Effector memory CD8-positive, alpha-beta T cell (primary cell): Measurements from ENCODE around the gene RPRD1A.
"Not testable (repeated sequence)": the region's sequence is repeated elsewhere in the genome, so short reads cannot be mapped to it uniquely, and the experiment has no call there.

Experiments
- ATAC-seq: fragments of 150-1000 bp; cut with Tn5 transposase; replicated peaks from 2 replicates; pipeline ENCODE4 v1.10.0; 2021; ENCODE audit warnings: mild to moderate bottlenecking, moderate library complexity
- DNase-seq, 3 experiments: peaks; one replicate each; pipeline ENCODE4 v3.0.0; 2021
- H3K27ac Mint-ChIP-seq, 2 donors: one replicate each; pipeline ENCODE4 v1.8.0; 2022; ENCODE audit warnings: mild to moderate bottlenecking in 2 of 2, mixed read lengths in 2 of 2, moderate library complexity in 2 of 2
- H3K27me3 Mint-ChIP-seq, 2 donors: one replicate each; pipeline ENCODE4 v1.8.0; 2022; ENCODE audit warnings: mixed read lengths in 2 of 2
- H3K36me3 Mint-ChIP-seq: one replicate; pipeline ENCODE4 v1.8.0; 2022; ENCODE audit warnings: mild to moderate bottlenecking, moderate library complexity, mixed read lengths; ENCODE audit not compliant: insufficient read depth
- H3K4me1 Mint-ChIP-seq, 2 donors: one replicate each; pipeline ENCODE4 v1.8.0; 2022; ENCODE audit warnings: low read depth in 2 of 2, mixed read lengths in 2 of 2
- H3K4me3 Mint-ChIP-seq, 2 donors: one replicate each; pipeline ENCODE4 v1.8.0; 2022; ENCODE audit warnings: mild to moderate bottlenecking in 2 of 2, mixed read lengths in 2 of 2, moderate library complexity in 2 of 2
- H3K9me3 Mint-ChIP-seq, 2 donors: one replicate each; pipeline ENCODE4 v1.8.0; 2022; ENCODE audit warnings: mixed read lengths in 2 of 2

Gene RPRD1A

GRCh38 chr18:36066686-36067054 lies 689 bp downstream of the RPRD1A start:
- Mint-ChIP-seq H3K27me3 (no peaks in the 10 kb centered on the region), H3K4me1 (peaks cover 24 to 39% of the 10 kb centered on the region in 2 donors), H3K9me3 (no peaks in the 10 kb centered on the region), H3K4me3 (peak overlapping the region; percentile 81 to 94), H3K36me3 (peaks cover 12% of the 10 kb centered on the region), H3K27ac (peak overlapping the region; percentile 93 to 94)
- ATAC-seq (no peak), DNase-seq (no peak)

GRCh38 chr18:36066001-36066400 lies 1.4 kb downstream of the RPRD1A start:
- peak overlapping the region; percentile 81 to 94 for H3K4me3 Mint-ChIP-seq
- H3K4me1 Mint-ChIP-seq, result peaks cover 24 to 44% of the 10 kb centered on the region in 2 donors
- no peak for DNase-seq
- H3K27ac Mint-ChIP-seq, result peak overlapping the region in 1 of 2 donors; percentile 8
- no peak for ATAC-seq
- peaks cover 12% of the 10 kb centered on the region for H3K36me3 Mint-ChIP-seq
- H3K9me3 Mint-ChIP-seq, result no peaks in the 10 kb centered on the region
- no peaks in the 10 kb centered on the region for H3K27me3 Mint-ChIP-seq

DNA sequence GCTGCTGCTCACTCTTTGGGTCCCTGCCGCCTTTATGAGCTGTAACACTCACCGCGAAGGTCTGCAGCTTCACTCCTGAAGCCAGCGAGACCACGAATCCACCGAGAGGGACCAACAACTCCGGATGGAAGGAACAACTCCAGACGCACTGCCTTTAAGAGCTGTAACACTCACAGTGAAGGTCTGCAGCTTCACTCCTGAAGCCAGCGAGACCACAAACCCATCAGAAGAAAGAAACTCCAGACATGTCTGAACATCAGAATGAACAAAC lies 2.6 kb downstream of the RPRD1A start:
- Mint-ChIP-seq H3K27ac (peak overlapping the region in 1 of 2 donors; percentile 42), H3K36me3 (peaks cover 12% of the 10 kb centered on the region), H3K4me1 (peaks cover 24 to 44% of the 10 kb centered on the region in 2 donors)
- not testable (repeated sequence) for DNase-seq, H3K4me3 Mint-ChIP-seq, H3K9me3 Mint-ChIP-seq, H3K27me3 Mint-ChIP-seq, ATAC-seq

DNA sequence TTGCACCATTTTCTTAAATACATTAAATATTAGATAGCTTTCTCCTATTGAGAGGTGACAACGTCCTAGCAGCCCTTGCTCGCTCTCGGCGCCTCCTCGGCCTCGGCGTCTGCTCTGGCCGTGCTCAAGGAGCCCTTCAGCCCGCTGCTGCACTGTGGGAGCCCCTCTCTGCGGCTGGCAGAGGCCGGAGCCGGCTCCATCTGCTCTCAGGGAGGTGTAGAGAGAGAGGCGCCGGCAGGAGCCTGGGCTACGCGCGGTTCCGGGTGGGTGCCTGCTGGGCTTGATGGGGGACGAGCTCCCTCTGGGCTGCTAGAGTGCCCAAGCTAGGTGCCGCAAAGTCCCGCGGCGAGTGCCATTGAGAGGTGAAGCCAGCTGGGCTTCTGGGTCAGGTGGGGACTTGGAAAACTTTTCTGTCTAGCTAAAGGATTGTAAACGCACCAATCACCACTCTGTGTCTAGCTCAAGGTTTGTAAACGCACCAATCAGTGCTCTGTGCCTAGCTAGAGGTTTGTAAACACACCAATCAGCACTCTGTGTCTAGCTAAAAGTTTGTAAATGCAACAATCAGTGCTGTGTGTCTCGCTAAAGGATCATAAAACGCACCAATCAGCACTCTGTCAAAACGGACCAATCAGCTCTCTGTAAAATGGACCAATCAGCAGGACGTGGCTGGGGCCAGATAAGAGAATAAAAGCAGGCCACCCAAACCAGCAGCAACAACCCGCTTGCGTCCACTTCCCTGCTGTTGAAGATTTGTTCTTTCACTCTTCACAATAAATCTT lies 3.1 kb downstream of the RPRD1A start:
- Mint-ChIP-seq H3K27me3 (no peaks in the 10 kb centered on the region), H3K27ac (peak overlapping the region in 1 of 2 donors; percentile 42), H3K4me1 (peaks cover 24 to 44% of the 10 kb centered on the region in 2 donors), H3K9me3 (no peaks in the 10 kb centered on the region), H3K4me3 (no peak overlapping the region), H3K36me3 (peaks cover 12% of the 10 kb centered on the region)
- no peak for ATAC-seq
- DNase-seq, result no peak

GRCh38 chr18:36058674-36059073 lies 8.7 kb downstream of the RPRD1A start:
- Mint-ChIP-seq H3K9me3 (no peaks in the 10 kb centered on the region), H3K27ac (no peak overlapping the region), H3K27me3 (no peaks in the 10 kb centered on the region), H3K36me3 (peaks cover 5% of the 10 kb centered on the region), H3K4me3 (no peak overlapping the region), H3K4me1 (peaks cover 11 to 26% of the 10 kb centered on the region in 2 donors)
- DNase-seq, result no peak
- no peak for ATAC-seq

GRCh38 chr18:36051760-36052159 lies 15.6 kb downstream of the RPRD1A start:
- Mint-ChIP-seq H3K4me1 (peaks cover 22 to 50% of the 10 kb centered on the region in 2 donors), H3K9me3 (no peaks in the 10 kb centered on the region), H3K27ac (peak overlapping the region in 1 of 2 donors; percentile 6), H3K4me3 (no peak overlapping the region), H3K27me3 (no peaks in the 10 kb centered on the region), H3K36me3 (no peaks in the 10 kb centered on the region)
- DNase-seq (no peak), ATAC-seq (no peak)

DNA sequence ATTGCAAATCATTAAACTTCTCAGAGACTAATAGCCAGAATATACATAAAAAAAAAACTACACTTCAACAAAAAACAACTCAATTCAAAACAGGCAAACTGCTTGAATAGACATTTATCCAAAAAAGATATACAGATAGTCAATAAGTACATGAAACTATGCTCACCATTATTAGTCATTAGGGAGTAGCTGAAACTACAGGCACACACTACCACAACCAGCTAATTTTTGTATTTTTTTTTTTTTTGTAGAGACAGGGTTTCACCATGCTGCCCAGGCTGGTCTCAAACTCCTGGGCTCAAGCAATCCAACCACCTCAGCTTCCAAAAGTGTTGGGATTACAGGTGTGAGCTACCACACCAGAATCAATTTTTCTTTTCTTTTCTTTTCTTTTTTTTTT lies 16.9 kb downstream of the RPRD1A start:
- DNase-seq, result no peak
- no peaks in the 10 kb centered on the region for H3K36me3 Mint-ChIP-seq
- no peak overlapping the region for H3K4me3 Mint-ChIP-seq
- H3K9me3 Mint-ChIP-seq, result no peaks in the 10 kb centered on the region
- no peaks in the 10 kb centered on the region for H3K27me3 Mint-ChIP-seq
- H3K27ac Mint-ChIP-seq, result peak overlapping the region in 1 of 2 donors; percentile 26
- peaks cover 31 to 59% of the 10 kb centered on the region in 2 donors for H3K4me1 Mint-ChIP-seq
- ATAC-seq, result no peak

DNA sequence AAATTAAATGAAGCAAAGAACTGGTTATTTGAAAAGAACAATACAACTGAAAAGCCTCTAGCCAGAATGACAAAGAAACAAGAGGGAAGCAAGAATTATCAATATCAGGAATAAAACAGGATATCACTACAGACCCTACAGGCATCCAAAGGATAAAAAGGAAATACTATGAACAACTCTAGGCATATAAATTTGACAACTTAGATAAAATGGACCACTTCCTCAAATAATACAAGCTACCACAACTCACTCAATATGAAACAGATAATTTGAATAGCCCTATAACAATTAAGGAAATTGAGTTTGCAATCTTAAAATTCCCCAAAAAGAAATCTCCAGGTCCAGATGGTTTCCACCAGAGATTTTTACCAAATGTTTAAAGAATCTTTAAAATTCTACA lies 19.8 kb downstream of the RPRD1A start:
- Mint-ChIP-seq H3K4me1 (peaks cover 31 to 63% of the 10 kb centered on the region in 2 donors), H3K36me3 (no peaks in the 10 kb centered on the region), H3K9me3 (no peaks in the 10 kb centered on the region), H3K27me3 (no peaks in the 10 kb centered on the region), H3K4me3 (no peak overlapping the region), H3K27ac (no peak overlapping the region)
- ATAC-seq, result no peak
- DNase-seq, result no peak

DNA sequence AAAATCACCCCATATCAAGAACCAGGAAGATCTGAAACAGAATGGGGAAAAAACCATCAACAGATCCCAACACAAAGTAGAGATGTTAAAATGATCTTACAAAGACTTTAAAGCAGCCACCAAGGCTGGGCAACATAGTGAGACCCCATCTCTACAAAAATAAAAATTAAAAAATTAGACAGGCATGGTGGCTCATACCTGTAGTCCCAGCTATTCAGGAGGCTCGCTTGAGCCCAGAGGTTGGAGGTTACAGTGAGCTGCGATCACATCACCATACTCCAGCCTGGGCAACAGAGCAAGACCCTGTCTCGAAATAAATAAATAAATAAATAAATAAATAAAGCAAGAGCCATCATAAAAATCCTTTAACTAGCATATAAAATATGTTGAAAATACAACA lies 20.5 kb downstream of the RPRD1A start:
- DNase-seq, result no peak
- no peaks in the 10 kb centered on the region for H3K36me3 Mint-ChIP-seq
- no peak overlapping the region for H3K4me3 Mint-ChIP-seq
- H3K27ac Mint-ChIP-seq, result no peak overlapping the region
- no peak for ATAC-seq
- peaks cover 36 to 64% of the 10 kb centered on the region in 2 donors for H3K4me1 Mint-ChIP-seq
- no peaks in the 10 kb centered on the region for H3K9me3 Mint-ChIP-seq
- no peaks in the 10 kb centered on the region for H3K27me3 Mint-ChIP-seq

DNA sequence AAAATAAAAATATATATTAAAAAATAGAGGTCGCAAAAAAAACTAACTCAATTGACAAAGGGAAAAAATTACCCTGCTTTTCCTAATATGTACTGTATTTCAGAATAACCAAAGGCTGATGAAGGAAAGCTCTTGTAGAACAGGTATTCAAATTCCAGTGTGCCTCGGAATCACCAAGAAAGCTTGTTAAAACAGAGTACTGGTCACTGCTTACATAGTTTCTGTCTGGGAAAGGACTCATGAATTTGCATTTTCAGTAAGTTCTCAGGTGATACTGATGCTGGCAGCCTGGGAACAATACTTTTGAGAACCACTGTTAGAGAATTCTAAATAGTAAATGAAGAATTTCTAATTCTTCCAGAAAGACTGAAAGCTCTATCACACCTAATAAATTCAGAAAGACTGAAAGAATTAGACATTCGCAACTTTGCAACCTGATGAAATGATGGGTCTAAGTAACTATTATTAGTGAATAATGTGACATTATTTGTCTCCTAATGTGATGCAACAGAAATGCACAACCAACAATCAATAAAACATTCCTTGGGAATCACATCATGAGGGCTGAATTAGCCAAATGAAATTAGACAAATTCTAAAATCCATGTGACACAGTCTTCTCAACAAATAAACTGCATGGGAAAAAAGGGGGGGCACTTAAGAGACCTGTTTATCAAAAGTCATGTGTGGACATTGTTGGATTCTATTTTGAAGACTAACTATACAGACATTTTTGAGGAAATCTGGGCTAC lies 21.9 kb downstream of the RPRD1A start:
- no peak overlapping the region for H3K4me3 Mint-ChIP-seq
- ATAC-seq, result no peak
- no peak for DNase-seq
- no peaks in the 10 kb centered on the region for H3K27me3 Mint-ChIP-seq
- H3K36me3 Mint-ChIP-seq, result no peaks in the 10 kb centered on the region
- H3K9me3 Mint-ChIP-seq, result no peaks in the 10 kb centered on the region
- no peak overlapping the region for H3K27ac Mint-ChIP-seq
- peaks cover 36 to 61% of the 10 kb centered on the region in 2 donors for H3K4me1 Mint-ChIP-seq

GRCh38 chr18:36043153-36043552 lies 24.2 kb downstream of the RPRD1A start:
- ATAC-seq (no peak), DNase-seq (no peak)
- Mint-ChIP-seq H3K27ac (no peak overlapping the region), H3K36me3 (no peaks in the 10 kb centered on the region), H3K27me3 (no peaks in the 10 kb centered on the region), H3K4me1 (peaks cover 33 to 52% of the 10 kb centered on the region in 2 donors), H3K4me3 (no peak overlapping the region), H3K9me3 (no peaks in the 10 kb centered on the region)

GRCh38 chr18:36041146-36041545 lies 26.2 kb downstream of the RPRD1A start:
- Mint-ChIP-seq H3K4me3 (no peak overlapping the region), H3K9me3 (no peaks in the 10 kb centered on the region), H3K27ac (no peak overlapping the region), H3K27me3 (no peaks in the 10 kb centered on the region), H3K36me3 (no peaks in the 10 kb centered on the region), H3K4me1 (peaks cover 26 to 49% of the 10 kb centered on the region in 2 donors)
- ATAC-seq (no peak), DNase-seq (no peak)

DNA sequence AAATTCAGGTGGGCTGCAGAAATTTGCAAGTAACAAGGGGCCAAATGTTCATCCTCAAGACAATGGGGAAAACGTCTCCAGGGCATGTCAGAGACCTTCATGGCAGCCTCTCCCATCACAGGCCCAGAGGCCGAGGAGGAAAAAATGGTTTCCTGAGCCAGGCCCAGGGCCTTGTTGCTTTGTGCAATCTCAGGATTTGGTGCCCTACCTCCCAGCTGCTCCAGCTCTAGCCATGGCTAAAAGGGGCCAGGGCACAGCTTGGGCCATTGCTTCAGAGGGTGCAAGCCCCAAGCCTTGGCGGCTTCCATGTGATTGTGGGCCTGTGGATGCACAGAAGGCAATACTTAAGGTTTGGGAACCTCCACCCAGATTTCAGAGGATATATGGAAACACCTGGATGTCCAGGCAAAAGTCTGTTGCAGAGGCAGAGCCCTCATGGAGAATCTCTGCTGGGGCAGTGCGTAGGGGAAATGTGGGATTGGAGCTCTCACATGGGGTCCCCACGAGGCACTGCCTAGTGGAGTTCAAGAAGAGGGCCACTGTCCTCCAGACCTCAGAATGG lies 29.2 kb downstream of the RPRD1A start:
- no peaks in the 10 kb centered on the region for H3K9me3 Mint-ChIP-seq
- H3K4me1 Mint-ChIP-seq, result peaks cover 24 to 46% of the 10 kb centered on the region in 2 donors
- DNase-seq, result no peak
- no peak overlapping the region for H3K27ac Mint-ChIP-seq
- no peak for ATAC-seq
- H3K4me3 Mint-ChIP-seq, result no peak overlapping the region
- no peaks in the 10 kb centered on the region for H3K27me3 Mint-ChIP-seq
- H3K36me3 Mint-ChIP-seq, result no peaks in the 10 kb centered on the region

DNA sequence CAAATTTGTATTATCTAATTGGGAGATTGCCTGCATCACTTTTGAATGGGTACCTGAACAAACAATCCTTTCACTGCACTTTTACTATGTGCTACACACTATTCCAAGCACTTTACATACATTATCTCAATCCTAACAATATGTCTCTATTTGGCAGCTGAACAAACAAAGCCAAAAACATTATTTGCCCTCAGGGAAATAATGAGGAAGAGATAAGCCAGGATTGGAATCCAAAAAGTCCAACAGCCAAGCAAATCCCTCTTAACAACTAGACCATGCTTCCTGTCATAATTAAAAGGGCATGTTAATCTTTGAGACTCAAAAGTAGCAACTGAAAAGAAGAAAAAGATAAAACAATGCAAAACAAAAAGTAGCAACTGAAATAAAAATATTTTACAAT lies 32.1 kb downstream of the RPRD1A start:
- H3K4me1 Mint-ChIP-seq, result peaks cover 10 to 27% of the 10 kb centered on the region in 2 donors
- no peak for ATAC-seq
- H3K36me3 Mint-ChIP-seq, result peaks cover 9% of the 10 kb centered on the region
- no peaks in the 10 kb centered on the region for H3K9me3 Mint-ChIP-seq
- H3K27me3 Mint-ChIP-seq, result no peaks in the 10 kb centered on the region
- H3K27ac Mint-ChIP-seq, result peak overlapping the region in 1 of 2 donors; percentile 45
- no peak for DNase-seq
- H3K4me3 Mint-ChIP-seq, result no peak overlapping the region
